HG03025 (cell line): ENCODE measurements around the gene AGBL4.

Experiments
- ATAC-seq: cut with Tn5 transposase; IDR thresholded peaks from one replicate; pipeline ENCODE4 v1.9.1; 2021; ENCODE audit warnings: mild to moderate bottlenecking, moderate library complexity; ENCODE audit not compliant: unreplicated experiment, low FRiP score

Gene AGBL4

DNA sequence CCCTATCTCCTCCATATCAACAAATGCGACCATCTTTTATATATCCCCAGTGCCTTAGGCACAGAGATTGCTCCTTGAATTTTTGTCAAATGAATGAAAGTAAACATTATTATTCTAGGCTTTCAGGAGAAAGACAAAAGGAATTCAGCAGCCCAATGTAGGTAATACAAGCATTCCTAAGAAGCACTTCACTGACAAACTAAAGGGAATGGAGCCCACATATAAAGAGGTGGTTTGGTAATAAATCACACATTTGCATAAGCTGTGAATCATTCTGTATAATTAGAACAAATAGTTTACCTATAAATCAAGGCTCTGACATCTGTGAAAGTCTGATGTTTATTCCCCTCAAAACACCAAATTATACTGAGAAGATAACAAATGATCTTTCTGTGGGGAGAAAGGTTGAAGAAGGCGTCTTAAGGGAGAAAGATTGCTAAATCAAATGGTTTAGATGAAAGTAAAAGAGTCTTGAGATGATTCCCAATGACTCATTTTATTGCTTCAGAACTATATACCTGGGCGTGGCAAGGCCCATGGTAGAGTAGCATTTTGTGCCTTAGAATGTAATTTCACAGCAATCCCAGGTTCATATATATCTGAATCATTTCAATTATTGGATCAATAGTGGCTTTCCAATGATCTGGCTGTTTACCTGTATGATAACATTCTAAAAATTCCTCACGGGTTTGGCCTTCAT lies 558.1 kb downstream of the AGBL4 start:
- no peak for ATAC-seq

DNA sequence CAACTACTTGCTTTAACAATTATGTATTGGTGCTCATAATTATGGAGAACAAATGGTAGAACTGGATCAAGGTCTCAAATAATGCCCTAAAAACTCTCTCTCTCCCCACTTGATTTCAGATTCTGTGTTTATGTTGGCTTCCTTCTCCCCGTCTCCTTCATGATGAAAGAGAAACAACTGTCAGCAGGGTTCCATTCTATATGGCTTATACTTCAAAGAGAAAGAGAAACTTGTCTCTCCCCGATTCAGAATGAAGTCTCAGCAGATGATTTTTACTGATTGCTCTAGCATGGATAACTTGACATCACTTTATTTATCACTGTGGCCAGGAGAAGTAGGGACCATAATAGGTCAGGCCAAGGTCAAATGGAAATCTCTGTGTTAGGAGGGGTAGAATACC lies 575.6 kb downstream of the AGBL4 start:
- ATAC-seq, result no peak

DNA sequence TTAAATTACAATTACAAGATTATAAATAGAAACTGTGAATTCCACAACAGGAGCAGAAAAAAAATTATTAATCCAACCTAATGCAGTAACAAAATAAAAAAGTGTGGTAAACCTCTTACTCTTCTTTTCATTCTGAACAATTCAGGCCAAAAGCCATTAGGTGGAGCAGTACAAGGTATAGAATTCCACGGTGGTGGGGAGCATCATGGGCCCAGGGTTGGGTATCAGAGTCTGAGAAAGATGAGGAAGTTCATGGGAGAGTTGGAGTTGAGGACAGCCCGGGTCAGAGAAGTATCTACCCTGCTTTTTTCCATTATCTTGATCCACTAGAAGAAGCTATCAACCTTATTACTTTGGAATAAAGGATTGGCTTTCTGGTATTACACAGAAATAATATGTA lies 586.9 kb downstream of the AGBL4 start:
- ATAC-seq, result no peak

DNA sequence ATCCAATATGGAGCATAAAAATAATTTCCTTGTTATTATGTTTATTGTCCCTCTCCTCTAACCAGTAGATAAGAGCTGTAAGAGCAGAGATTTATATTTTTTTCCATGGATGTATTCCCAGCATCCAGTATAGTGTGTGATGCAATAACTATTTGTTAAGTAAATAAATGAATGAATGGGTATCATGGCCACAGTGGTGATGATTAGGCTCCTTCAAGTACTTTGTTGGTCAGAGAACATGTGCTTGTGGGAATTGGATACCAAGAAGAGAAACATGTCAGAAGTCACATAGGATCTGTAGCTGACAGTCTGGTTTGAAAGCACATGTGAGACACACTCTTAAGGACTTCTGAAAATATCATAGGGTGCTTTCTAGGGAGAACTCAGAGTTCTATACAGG lies 588.5 kb downstream of the AGBL4 start:
- ATAC-seq, result no peak

DNA sequence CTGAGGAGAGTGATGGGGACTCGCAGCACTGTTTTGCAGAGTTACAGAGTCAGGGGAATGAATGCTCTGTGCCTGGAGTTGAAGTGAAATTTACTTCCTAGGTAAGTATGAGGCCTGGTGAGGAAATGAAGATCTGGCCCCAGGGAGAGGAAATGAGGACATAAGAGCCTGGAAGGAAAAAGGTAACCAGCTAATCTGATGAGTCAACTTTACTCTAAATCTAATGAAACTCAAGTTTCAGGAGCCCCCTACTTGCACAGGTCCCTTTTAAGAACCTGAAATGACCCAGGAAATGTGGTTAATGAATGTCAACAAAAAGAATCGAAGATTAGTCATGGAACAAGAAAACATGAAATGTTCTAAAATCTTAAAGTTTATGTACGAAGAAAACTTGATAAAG lies 599.0 kb downstream of the AGBL4 start:
- no peak for ATAC-seq

DNA sequence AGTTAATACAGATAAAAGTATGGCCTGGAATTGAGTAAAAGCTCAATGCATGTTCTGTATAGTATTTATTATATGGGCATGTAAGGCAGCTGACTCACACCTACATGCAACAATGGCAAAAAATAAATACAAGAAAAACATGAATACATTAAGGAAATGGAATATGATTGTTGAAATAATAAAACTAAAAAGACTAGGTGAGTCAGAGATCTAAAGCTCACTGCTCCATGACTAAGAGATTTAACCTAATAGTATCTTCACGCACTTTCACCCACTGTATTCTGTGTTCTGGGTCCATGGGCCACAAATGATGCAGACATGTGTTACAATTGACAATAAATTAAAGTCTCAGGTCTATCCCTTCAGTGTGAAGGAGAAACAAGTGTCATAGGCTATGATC lies 607.0 kb downstream of the AGBL4 start:
- no peak for ATAC-seq

DNA sequence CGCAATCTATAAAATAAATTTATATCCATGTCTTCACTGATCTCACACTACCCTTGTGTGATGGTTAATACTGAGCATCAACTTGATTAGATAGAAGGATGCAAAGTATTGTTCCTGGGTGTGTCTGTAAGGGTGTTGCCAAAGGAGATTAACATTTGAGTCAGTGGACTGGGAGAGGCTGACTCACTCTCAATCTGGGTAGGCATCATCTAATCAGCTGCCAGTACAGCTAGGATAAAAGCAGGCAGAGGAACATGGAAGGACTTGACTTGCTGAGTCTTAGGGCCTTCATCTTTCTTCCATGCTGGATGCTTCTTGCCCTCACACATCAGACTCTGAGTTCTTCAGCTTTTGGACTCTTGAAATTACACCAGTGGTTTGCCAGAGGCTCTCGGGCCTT lies 615.4 kb downstream of the AGBL4 start:
- ATAC-seq, result no peak

DNA sequence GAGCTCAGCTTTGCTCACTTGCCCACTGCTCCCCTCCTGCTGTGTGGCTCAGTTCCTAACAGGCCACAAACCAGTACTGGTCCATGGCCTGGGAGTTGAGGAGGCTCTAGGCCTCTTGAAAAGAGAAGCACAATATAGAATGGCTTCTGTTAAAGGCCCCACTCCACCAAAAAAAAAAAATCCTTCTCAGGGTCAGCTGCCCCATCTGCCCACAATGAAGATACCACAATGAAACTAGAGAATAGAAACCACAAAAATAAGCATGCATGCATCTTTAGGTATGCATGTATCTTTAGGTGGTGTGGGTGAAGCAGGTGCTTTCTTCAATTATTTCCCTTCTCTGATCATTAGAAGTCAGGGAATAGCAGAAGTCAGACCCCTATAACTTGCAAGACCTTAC lies 626.7 kb downstream of the AGBL4 start:
- no peak for ATAC-seq

DNA sequence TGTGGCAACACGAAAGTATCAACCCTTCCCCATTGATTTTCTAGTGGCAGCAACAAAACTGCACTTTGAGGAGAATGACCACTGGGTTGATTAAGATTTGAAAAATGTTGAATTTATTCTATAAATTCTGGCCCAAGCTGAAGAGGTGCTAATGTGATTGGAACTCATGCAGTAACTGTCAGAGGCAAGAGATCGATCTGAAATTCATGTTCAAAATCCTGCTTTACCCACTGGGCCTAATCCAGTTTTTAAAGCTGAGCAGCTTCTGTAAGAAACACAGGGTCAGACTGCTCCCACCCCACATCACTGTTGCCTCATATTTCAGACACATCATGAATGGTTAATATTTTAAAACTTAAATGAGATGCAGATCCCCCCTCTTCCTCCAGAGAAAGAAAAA lies 629.6 kb downstream of the AGBL4 start:
- no peak for ATAC-seq

DNA sequence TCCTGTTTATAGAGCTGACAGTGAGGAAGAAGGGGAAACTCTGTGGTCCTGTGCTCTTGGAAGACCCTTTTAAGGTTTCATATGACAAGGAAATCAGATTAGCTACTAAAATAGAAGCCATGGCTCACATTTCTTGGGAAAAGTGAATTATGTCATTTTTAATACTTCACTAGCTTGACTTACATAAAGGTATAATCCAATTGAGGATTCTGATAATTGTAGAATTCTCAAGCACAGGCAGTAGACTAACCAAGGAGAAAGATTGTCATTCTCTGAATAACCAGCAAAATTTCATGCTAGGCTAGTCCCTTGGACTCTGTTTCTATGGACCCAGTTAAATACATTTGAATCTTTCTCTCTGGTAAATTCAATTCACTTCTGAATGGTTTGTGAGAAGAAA lies 634.1 kb downstream of the AGBL4 start:
- no peak for ATAC-seq

DNA sequence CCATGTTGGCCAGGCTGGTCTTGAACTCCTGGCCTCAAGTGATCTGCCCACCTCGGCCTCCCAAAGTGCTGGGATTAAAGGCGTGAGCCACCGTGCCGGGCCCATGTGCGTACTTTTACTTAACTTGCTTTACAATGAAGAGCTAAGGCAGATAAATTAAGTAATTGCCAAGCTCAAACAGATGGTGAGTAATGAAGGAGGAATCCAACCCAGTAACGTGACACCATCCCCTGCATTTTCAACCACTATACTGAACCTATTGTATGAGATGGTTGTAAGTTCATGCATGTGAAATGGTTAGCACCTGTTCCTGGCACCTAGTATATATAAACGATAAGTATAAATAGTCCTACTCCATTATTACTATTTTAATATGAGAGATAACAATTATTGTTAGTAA lies 659.1 kb downstream of the AGBL4 start:
- no peak for ATAC-seq

DNA sequence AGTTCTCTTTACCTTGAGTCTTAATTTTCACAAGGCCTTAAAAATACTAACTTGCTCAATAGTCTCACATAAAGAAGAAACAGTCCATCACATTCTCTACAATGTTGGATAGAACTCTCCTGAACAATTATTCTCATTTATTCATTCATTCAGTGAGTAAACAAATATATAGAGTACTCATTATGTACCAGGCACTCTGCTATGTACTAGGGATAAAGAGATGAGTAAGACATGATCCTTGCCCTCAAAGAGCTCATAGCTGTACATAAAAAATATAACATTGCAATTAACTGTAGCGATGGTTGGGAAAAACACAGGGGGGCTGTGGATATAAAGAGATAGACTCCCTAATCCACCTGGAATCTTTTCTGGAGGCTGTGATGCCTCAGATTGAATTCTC lies 660.1 kb downstream of the AGBL4 start:
- no peak for ATAC-seq

DNA sequence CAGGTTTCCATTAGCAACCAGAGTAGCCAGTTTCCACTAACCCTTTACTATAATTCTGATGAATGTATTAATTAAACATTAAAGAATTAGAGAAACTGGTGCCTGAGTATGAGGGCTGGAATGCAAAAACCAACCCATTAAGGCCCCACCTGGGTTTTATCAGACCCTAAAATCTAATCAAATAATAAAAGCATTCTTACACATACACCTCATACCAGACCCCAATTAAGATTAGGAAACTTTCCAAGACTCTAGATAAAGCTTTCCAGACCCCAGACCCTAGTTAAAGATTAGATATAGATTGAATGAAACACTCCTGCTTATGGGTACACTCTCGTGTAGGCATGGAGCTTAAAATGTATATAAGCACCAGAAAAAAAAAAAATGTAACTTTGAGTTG lies 665.7 kb downstream of the AGBL4 start:
- ATAC-seq, result no peak

DNA sequence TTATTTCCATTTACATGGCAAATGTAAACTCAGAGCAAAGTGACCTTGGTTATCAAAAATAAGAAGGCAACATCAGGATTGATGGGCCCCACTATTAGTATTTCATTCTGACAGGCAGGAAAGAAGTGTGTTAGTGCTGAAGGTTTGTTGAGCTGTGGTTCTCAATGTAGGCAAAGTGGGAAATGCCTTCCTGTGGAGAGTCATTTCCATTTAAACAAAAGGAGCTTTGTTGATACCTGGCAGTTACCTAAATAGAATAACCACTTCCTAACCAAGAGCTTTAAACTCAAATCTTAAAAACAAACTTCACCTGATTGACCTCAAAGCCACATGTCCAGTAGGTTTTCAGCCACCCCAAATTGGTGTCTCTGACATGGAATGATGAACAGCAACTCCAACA lies 667.2 kb downstream of the AGBL4 start:
- no peak for ATAC-seq

DNA sequence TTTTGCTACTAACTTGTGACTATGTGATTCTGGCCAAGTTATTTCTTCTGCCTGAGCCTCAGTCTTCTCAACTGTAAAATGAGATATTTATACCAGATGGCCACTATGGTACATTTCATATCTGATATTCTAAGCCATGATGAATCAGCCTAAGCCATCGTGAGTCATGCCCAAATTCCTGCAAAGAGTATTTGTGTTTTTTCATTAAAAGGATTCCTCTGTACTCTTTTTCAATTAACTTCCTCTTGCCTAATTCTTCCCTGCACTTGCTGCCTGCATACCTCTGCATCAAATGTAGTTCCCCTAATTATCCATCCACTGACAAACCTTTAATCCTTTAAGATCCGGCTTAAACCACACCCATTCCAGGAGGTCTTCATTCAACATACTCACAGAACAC lies 672.0 kb downstream of the AGBL4 start:
- ATAC-seq, result no peak

DNA sequence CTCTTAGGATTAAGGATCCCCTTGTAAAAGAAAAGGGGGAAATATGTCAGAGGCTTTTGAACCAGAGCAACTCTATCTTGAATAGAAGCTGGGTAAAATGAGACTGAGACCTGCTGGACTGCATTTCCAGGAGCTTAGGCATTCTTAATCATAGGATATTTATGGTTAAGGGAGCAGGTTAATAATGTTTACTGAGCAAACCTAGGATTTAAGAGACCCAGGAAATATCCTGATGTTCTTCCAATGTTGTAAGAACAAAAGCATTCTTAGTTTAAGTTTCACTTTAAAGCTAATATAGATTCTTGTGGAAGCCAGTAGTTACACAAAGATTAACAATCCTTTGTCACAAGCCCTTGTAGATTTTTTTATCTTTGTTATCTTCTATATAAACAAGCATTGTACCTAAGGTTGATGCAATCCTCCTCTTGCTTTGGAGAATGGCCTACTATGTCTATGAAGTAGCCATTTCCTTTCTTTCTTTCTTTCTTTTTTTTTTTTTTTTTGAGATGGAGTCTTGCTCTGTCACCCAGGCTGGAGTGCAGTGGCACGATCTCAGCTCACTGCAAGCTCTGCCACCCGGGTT lies 676.9 kb downstream of the AGBL4 start:
- no peak for ATAC-seq

DNA sequence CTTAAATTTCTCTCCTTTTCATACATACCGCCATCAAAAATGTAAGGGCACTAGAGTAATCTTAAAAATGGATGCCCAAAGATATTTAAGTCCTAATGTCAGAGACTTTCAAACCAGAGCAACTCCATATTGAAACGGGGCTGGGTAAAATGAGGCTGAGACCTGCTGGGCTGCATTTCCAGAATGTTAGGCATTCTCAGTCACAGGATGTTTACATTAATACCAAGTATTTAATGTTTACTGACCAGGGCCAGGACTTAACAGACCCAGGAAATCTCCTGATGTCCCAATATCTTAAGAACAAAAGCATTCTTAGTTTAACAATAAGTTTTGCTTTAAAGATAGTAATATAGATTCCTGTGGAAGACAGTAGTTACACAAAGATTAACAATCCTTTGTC lies 683.2 kb downstream of the AGBL4 start:
- ATAC-seq, result no peak

DNA sequence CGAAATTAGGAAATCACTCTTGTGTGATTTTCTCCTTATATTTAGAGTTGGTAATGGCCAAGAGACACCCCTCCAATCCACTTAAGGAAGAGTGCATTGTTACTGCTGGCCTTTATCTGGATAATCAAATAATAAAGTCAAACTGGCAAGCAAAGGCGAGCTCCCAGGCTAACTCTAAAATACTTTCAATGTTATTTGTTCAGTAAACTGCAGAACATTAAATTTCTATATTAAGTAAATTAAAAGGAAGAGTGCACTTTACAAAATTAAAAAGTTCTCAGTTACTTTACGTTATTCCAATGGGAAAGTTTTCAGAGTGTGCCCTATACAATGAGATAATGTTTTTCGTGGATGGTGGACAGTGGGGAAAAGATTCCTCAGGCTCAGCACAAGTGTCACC lies 684.7 kb downstream of the AGBL4 start:
- ATAC-seq, result no peak

DNA sequence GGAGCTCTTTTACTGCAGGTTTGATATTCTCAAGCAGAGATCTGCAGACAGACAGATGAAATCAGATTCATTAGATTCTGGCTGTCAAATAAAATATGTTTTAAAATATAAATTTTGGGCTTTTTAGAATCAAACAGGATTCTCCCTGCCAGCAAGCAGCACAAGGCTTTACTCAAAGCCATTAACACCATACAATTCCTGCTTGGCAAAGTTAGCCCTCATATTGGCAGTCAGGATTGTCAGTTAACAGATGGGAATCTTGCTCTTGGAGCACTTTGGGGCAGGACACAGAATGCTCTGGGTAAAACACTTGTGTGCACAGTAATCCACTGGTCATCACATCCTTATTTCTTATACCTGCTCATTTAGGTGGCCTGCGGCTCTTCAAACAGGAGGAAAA lies 686.5 kb downstream of the AGBL4 start:
- ATAC-seq, result no peak

DNA sequence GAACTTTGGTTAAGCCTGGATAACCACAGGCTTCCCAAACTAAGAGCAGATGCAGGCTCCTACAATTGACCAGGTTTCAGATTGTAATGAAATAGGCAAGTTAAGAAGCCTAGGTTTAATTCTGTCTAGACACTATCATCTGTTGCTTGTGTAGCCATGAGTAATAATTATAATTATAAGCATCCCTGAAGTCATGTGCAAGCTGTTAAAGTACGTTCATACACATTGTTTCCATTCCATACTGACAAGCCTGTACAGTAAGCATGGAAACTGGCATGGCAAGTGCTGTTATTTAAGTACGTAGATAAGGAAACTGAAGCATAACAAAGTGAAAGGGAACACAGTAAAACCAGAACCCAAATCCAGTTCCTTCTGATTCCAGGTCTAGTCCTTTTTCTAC lies 689.8 kb downstream of the AGBL4 start:
- ATAC-seq, result no peak

DNA sequence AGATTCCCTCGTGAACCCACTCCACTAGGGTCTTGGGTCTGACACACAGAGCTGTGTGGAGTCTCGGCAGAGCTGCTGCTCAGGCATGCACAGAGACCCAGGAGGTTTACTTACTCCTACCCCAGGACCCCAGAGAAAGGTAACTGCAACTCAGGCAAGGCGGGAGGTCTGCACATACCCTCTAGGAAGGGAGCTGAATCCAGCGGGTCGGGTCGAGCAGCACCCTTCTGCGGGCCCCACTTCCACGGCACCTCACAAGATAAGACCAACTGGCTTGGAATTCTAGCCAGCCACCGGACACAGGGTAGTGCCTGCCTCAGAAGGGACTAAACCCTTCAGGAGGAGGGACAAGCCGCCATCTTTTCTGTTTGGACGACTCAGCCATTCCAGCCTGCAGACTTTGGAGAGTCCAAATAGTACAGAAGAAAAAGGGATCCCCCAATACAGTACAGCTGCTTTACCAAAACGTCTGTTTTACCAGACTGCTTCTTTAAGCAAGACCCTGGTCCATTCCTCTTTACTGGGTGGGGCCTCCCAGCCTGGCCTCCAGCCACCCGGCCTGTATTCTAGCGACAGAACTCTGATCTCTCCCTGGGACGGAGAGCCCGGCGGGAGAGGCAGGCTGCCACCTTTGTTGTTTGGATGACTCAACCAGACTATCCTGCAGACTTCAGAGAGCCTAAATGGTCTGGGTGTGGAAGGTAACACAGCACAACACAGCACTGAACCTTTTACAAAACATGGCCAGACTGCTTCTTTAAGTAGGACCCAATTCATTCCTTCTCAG lies 692.5 kb downstream of the AGBL4 start:
- ATAC-seq, result no peak

DNA sequence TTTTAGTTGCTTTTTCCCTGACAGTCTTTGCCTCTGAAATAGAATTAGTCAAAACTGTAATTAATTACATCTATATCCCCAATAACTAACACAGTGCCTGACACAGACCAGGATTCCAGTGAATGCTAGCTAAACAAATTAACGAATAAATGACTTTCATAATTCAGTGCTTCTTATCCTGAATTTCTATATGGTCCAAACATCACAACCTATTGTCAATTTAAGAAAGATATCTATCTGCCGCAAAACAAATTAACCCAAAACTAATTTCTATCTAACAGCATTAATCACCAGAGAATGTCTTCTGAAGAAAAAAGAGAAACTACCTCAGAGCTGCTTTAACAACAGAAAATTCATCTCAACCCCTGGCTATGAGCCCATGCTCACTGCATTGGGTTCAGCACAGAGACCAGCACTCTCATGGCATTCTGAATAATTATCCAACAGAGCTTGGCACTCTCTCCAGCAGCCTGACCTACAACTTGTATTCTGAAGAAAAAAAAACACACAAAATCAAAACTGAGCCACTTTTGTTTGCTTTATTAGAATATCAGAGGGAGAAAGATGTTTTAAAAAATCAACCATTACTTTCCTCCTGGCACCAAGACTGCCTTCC lies 699.7 kb downstream of the AGBL4 start:
- ATAC-seq, result no peak
